DND-41 (cell line): ENCODE measurements around the gene ZC3H4.

Source experiments
- CTCF ChIP-seq: IDR thresholded peaks from 2 replicates; pipeline ENCODE4 v1.5.1; 2012; ENCODE audit warnings: borderline replicate concordance, low read length, moderate library complexity, mild to moderate bottlenecking; ENCODE audit not compliant: poor library complexity, severe bottlenecking; ENCODE audit errors: extremely low read depth
- EZH2 ChIP-seq: IDR thresholded peaks from 3 replicates; pipeline ENCODE4 v1.6.1; 2012; ENCODE audit warnings: borderline replicate concordance, low read depth, mild to moderate bottlenecking, moderate library complexity, low read length, inconsistent platforms; ENCODE audit not compliant: severe bottlenecking

GRCh38 chr19:47093254-47093653, 20.3 kb downstream of the ZC3H4 start:
- TF ChIP-seq CTCF, result no peak
- TF ChIP-seq EZH2, result no peak
